Left lung (tissue), 10 donors: ENCODE results near the gene RCAN1. TPM values are rescaled to one million over a fixed set of nuclear protein-coding genes. Genes with fewer than 3 reads are reported as not detected.
"Not testable (repeated sequence)": the region's sequence is repeated elsewhere in the genome, so short reads cannot be mapped to it uniquely, and the experiment has no call there.

ENCODE experiments used
- ATAC-seq: fragments of 200-7000 bp; cut with Tn5 transposase; one replicate; pipeline ENCODE4 v1.9.1; 2020; ENCODE audit warnings: moderate library complexity
- DNase-seq, 4 donors: peaks; one replicate each; pipeline ENCODE4 v3.0.0-alpha.2; 2013 to 2020
- H3K27ac ChIP-seq, 2 donors: fragments of 200-600 bp; sonication (generic) in 1 of 2; one replicate each; pipeline versions ENCODE4 v1.5.0 to v1.8.0; 2020 to 2021
- H3K27me3 ChIP-seq, 2 donors: fragments of 200-600 bp; sonication (generic) in 1 of 2; one replicate each; pipeline versions ENCODE4 v1.5.0 to v1.8.0; 2020 to 2021
- H3K36me3 ChIP-seq, 2 donors: fragments of 200-600 bp; sonication (generic) in 1 of 2; one replicate each; pipeline versions ENCODE4 v1.5.0 to v1.8.0; 2020 to 2021
- H3K4me1 ChIP-seq, 2 donors: fragments of 200-600 bp; one replicate each; pipeline ENCODE4 v1.8.0; 2021
- H3K4me3 ChIP-seq, 2 donors: fragments of 200-600 bp; sonication (generic) in 1 of 2; one replicate each; pipeline versions ENCODE4 v1.5.0 to v1.8.0; 2020 to 2021; ENCODE audit warnings: mild to moderate bottlenecking in 1 of 2
- H3K9me3 ChIP-seq, 2 donors: fragments of 200-600 bp; sonication (generic) in 1 of 2; one replicate each; pipeline versions ENCODE4 v1.5.0 to v1.8.0; 2020 to 2021
- intact Hi-C, 2 donors: fragments of 100-400 bp; cut with DNase I; formaldehyde crosslinking; loops; one replicate each; pipeline versions ENCODE4 v1.11.2 to v1.14.2; 2022
- polyA plus RNA-seq, 6 donors: library from polyadenylated mRNA; unstranded; fragments of 120-200 nt; gene quantifications; one replicate each; pipeline ENCODE4 v1.2.1, GENCODE V29; 2013; ENCODE audit not compliant: insufficient read length in 6 of 6
- total RNA-seq, 2 donors: library from RNA; stranded (reverse); fragmentation: NEBNext Ultra II Directional; extraction: Animal tissue kit (Norgen Biotek cat#: 25700); gene quantifications; one replicate each; pipeline ENCODE4 v1.2.1, GENCODE V29; 2021
- TF ChIP-seq, protein P1 (sequence below), 2 donors: fragments of 200-600 bp; sonication (generic) in 1 of 2; IDR thresholded peaks; one replicate each; pipeline versions ENCODE4 v1.5.0 to v1.8.0; 2021; ENCODE audit warnings: antibody characterized with exemption in 2 of 2
- donor health status: DM: no; HTN: yes; CAD: no.
- donor health status: DM: no; HTN: no; CAD: no.

The RCAN1 gene
- total and polyA plus RNA-seq, 8 donors: 16.9 to 62.6 (median 20.2) TPM

DNA sequence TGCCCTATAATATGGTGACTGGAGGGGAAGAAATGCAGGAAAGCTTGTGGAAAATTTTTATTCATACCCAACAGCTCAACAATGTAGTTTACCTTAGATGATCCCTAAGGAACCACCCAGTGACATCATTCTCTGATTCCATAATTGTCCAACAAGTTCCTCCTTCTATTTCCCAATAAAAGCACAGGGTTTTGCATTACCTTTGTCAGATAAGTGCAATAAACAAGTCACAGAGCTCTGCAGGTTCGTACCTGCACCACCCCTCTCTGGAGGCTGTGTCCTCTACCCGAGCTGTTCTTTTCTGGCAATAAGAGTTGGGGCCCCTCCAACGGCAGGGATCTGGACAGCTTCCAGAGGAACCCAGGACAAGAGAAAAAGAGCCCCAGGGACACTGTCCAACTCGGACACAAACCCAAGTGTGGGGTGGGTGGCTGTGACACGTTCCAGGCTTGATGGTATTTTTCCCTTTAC is 38.8 kb downstream of the RCAN1 start:
- H3K9me3 ChIP-seq: no peaks in the 10 kb centered on the region
- H3K27ac ChIP-seq: peak overlapping the region in 1 of 2 donors; percentile 14
- H3K36me3 ChIP-seq: no peaks in the 10 kb centered on the region
- H3K4me3 ChIP-seq: no peak overlapping the region
- DNase-seq (no peak), ATAC-seq (no peak)
- TF ChIP-seq, protein P1, sequence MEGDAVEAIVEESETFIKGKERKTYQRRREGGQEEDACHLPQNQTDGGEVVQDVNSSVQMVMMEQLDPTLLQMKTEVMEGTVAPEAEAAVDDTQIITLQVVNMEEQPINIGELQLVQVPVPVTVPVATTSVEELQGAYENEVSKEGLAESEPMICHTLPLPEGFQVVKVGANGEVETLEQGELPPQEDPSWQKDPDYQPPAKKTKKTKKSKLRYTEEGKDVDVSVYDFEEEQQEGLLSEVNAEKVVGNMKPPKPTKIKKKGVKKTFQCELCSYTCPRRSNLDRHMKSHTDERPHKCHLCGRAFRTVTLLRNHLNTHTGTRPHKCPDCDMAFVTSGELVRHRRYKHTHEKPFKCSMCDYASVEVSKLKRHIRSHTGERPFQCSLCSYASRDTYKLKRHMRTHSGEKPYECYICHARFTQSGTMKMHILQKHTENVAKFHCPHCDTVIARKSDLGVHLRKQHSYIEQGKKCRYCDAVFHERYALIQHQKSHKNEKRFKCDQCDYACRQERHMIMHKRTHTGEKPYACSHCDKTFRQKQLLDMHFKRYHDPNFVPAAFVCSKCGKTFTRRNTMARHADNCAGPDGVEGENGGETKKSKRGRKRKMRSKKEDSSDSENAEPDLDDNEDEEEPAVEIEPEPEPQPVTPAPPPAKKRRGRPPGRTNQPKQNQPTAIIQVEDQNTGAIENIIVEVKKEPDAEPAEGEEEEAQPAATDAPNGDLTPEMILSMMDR (IDR thresholded peaks at IDR 0.05): no peak
- H3K4me1 ChIP-seq: peaks cover 2 to 23% of the 10 kb centered on the region in 2 donors
- H3K27me3 ChIP-seq: no peaks in the 10 kb centered on the region
- intact Hi-C loops: no loop called here

GRCh38 chr21:34574601-34575529 is 40.0 kb downstream of the RCAN1 start:
- Histone ChIP-seq H3K36me3 (no peaks in the 10 kb centered on the region), H3K27me3 (no peaks in the 10 kb centered on the region), H3K9me3 (no peaks in the 10 kb centered on the region), H3K4me1 (peaks cover 0 to 15% of the 10 kb centered on the region in 2 donors), H3K4me3 (no peak overlapping the region), H3K27ac (no peak overlapping the region)
- intact Hi-C loops: no loop called here
- DNase-seq: no peak
- TF ChIP-seq, protein P1 (IDR thresholded peaks at IDR 0.05): no peak
- no peak for ATAC-seq

- Histone ChIP-seq H3K36me3 (no peaks in the 10 kb centered on the region), H3K27me3 (no peaks in the 10 kb centered on the region), H3K4me3 (no peak overlapping the region), H3K27ac (no peak overlapping the region), H3K4me1 (peaks cover 0 to 10% of the 10 kb centered on the region in 2 donors), H3K9me3 (no peaks in the 10 kb centered on the region)
- intact Hi-C loops: no loop called here
- DNase-seq (no peak), ATAC-seq (no peak)
- TF ChIP-seq, protein P1 (IDR thresholded peaks at IDR 0.05): no peak
Observed at GRCh38 chr21:34571994-34572393, 42.9 kb downstream of the RCAN1 start.

- no peak for DNase-seq
- TF ChIP-seq, protein P1 (IDR thresholded peaks at IDR 0.05): no peak
- intact Hi-C loops: no loop called here
- Histone ChIP-seq H3K4me1 (no peaks in the 10 kb centered on the region), H3K27ac (no peak overlapping the region), H3K4me3 (no peak overlapping the region), H3K27me3 (no peaks in the 10 kb centered on the region), H3K36me3 (no peaks in the 10 kb centered on the region), H3K9me3 (no peaks in the 10 kb centered on the region)
- ATAC-seq: peak; percentile 47
Observed at GRCh38 chr21:34570313-34570712, 44.6 kb downstream of the RCAN1 start.

- intact Hi-C loops: no loop called here
- no peaks in the 10 kb centered on the region for H3K9me3 ChIP-seq
- DNase-seq (no peak), ATAC-seq (no peak)
- no peaks in the 10 kb centered on the region for H3K4me1 ChIP-seq
- TF ChIP-seq, protein P1 (IDR thresholded peaks at IDR 0.05): no peak
- H3K4me3 ChIP-seq: no peak overlapping the region
- H3K27ac ChIP-seq: no peak overlapping the region
- H3K36me3 ChIP-seq: no peaks in the 10 kb centered on the region
- no peaks in the 10 kb centered on the region for H3K27me3 ChIP-seq
Observed at GRCh38 chr21:34569381-34569979, 45.4 kb downstream of the RCAN1 start.

- intact Hi-C loops, DNase-seq, H3K27me3 ChIP-seq, ATAC-seq, H3K36me3 ChIP-seq, H3K9me3 ChIP-seq, H3K27ac ChIP-seq, H3K4me3 ChIP-seq, H3K4me1 ChIP-seq: not testable (repeated sequence)
Observed at GRCh38 chr21:34568801-34569200, 46.1 kb downstream of the RCAN1 start.
